IPS-NIHi7 (cell line): ENCODE data around the gene ZNF202.

Experiments
- DNase-seq: peaks from one replicate; pipeline ENCODE4 v3.0.0; 2012; ENCODE audit warnings: mixed read lengths; ENCODE audit errors: extremely low spot score

The ZNF202 gene

GRCh38 chr11:123683428-123684170 is 57.9 kb downstream of the ZNF202 start:
- DNase-seq, result no peak

GRCh38 chr11:123682696-123683410 is 58.6 kb downstream of the ZNF202 start:
- DNase-seq, result no peak

GRCh38 chr11:123681030-123681429 is 60.4 kb downstream of the ZNF202 start:
- DNase-seq, result no peak

GRCh38 chr11:123678246-123678645 is 63.2 kb downstream of the ZNF202 start:
- no peak for DNase-seq

GRCh38 chr11:123677510-123677909 is 64.0 kb downstream of the ZNF202 start:
- no peak for DNase-seq

DNA sequence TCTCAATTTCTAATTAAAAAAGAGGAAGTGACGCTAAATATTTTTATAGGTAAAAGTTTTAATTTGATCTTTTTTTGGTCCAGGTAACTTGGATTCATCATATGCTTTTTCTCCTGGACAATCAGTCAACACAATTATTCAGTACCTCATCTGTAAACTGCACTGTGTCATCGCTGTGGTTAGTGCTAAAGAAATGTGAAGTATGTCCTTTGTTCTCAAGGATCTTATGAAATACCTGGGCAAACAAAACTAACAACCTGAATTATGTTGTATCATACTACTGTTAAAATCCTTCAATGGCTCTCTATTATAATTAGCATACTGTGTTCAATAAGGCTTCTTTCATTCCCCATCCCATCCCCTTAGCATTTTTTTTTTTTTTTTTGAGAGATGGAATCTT is 67.2 kb downstream of the ZNF202 start:
- DNase-seq, result no peak
